GM18511 (cell line): ENCODE data around the gene UBL4A.
A peak's percentile ranks its signal among the peaks of the same experiment; 100 is the strongest.
"Not testable (repeated sequence)": the region's sequence is repeated elsewhere in the genome, so short reads cannot be mapped to it uniquely, and the experiment has no call there.

Experiments
- ATAC-seq: cut with Tn5 transposase; IDR thresholded peaks from one replicate; pipeline ENCODE4 v1.9.1; 2021; ENCODE audit warnings: mild to moderate bottlenecking, moderate library complexity; ENCODE audit not compliant: unreplicated experiment

UBL4A gene

DNA sequence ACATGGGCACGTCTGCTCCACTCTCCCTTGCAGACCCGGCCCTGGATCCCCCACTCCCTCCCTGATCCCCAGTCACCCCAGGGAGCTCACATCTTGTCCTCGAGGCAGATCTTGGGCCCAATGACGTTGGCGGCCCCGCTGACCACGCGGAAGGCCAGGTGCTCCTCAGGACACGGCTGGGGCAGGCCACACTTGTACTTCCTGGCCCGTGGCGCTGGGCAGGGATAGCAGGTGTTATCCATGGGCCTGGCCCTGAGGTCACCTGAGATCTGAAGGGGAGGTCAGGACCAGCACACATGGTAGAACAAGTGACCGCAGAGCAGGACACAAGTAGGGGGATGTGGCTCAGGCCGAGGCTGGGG, 21.9 kb upstream of the UBL4A start:
- no peak for ATAC-seq

DNA sequence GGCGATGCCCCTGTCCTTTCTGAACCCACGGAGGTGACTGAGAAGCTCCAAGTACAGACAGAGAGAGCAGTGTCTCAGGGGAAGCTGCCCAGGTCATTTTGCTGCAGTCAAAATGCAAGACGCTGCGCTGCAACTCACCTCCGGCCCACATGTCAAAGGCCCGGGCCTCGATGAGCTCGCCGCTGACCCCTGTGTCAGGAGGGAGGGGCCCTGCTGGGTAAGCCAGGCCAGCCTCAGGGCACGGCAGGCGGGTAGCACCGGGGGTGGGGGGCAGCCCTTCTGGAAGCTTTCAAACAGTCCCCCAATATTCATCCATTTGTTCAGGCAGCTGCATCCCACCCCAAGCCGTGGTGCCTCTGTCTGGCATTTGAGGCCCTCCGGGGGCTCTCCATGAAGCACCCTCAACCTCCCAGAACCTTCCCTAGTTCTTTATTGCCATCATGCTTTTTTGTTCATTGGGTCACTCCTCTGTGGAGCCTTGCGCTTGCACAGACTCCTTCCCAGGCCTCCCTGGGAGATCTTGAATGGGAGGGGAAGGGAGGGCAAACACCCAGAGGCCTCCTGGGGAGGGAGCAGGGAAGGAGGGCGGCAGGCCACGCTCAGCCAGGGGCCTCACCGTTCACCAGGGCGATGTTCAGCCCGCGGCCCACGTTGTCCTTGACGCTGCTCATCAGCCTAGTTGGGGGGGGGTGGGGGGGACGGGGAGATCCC, 21.4 kb upstream of the UBL4A start:
- no peak for ATAC-seq

DNA sequence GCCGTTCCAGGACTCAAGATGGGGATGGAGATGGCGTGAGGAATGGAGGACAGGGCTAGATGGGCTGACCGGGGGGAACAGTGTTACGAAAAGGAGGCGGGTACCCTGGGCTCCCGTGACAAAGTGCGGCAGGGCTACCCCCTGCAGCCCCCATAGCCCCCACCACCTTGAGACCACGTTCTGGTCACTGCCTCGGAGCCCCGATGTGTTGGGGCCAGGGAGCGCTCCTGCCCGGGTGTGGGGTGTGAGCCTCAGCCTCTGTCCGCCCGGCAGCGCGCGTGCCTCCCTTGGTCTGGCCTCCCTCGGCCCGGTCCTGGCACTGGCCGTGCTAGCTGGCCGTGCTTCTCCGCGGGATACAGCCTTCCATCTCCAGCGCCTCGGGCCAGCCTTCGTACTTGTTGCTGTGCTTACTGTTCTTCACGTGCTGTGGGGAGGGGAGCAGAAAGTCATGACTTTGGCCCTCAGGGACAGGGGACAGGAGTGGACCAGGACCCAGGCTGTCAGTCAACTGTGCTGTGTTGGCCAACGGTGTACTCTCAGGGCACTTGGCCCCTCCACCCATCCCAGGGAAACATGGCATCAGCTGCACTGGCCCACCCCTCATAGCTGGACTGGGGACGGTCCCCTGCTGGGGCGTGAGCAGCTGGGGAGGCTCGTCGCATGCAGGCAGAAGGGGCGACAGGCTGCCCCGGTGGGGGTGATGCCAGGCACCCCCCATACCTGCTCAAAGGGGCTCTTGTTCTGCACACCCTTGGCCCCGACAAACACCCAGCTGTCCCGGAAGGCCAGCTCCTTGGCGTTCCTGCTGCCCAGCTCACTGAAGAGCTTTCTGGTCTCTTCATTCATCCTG, 20.3 kb upstream of the UBL4A start:
- no peak for ATAC-seq

DNA sequence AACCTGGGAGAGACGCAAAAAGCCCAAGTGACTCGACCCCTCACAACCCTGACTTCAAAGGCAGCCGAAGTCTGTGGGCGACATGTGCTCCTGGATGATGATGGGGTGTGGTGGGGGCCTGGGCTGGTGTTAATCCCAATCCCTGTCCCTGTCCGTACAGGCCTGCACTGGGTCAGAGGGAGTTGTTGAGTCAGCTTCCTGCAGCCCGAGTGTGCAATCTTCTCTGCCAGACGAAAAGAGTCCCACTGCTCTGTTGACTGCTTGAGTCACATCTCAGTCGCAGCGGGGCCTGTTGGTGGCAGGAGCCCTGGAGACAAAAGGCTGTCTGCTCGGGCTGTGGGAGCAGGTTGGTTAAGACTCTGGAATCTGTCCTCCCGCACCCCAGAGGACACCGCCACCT, 19.3 kb upstream of the UBL4A start:
- no peak for ATAC-seq

DNA sequence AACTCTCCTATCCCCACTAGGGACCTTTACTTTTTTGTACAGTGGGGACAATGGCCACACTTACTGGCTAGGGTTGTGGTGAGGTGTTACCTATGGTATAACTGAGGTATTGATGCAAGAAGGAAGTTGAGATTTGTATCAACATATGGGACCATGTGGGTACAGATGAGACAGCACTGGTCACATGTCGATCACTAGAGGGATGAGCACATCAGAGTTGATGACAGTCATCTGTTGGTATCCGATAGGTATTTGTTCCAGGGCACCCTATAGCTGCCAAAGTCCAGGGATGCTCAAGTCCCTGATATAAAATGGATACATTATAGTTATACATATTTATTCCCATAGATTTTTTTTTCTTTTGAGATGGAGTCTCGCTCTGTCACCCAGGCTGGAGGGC, 16.6 kb upstream of the UBL4A start:
- no peak for ATAC-seq

DNA sequence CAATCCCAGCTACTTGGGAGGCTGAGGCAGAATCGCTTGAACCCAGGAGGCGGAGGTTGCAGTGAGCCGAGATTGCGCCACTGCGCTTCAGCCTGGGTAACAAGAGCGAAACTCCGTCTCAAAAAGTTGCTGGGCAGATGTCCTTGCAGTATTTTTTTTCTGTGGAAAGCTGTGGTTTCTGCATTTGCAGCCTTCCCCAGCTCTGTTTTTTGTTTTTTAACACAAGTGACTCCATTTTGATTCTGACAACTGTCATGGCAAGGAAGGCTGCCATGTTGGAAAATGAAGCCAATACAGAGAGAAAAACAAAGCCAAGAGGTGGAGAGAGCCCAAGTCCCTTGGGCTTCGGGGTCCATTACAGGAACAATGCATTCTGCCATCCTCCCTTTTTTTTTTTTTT, 15.7 kb upstream of the UBL4A start:
- no peak for ATAC-seq

DNA sequence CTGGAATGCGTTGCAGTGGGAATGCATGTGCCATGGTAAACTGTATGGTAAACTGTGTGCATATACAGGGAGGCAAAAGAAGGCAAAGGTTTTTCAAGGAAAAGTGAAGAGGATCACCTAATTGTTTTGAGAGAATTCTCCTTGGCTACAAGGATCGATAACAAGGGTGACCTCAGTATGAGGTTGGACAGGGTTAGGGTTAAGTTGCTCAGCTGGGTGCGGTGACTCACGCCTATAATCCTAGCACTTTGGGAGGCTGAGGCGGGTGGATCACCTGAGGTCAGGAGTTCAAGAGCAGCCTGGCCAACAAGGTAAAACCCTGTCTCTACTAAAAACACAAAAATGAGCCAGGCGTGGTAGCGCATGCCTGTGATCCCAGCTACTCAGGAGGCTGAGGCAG, 15.0 kb upstream of the UBL4A start:
- ATAC-seq: not testable (repeated sequence)

DNA sequence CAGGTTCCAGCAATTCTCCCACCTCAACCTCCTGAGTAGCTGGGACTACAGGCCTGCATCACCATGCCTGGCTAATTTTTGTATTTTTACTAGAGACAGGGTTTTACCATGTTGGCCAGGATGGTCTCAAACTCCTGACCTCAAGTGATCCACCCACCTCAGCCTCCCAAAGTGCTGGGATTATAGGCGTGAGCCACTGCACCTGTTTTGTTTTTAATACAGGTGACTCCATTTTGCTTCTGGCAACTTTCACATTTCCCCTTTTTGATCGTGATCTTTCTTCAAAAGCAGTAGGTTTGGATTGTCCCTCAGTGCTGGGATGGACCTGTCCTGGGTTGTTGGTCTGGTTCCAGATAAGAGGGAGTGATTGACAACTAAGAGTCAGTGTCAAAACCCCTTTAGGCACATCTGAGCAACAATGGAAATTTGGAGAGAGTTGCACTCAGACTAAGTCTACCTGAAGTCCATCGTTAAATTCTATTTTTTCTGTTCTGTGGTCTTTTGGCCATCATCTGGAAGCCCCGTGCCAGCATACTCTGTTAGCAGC, 10.2 kb upstream of the UBL4A start:
- not testable (repeated sequence) for ATAC-seq

DNA sequence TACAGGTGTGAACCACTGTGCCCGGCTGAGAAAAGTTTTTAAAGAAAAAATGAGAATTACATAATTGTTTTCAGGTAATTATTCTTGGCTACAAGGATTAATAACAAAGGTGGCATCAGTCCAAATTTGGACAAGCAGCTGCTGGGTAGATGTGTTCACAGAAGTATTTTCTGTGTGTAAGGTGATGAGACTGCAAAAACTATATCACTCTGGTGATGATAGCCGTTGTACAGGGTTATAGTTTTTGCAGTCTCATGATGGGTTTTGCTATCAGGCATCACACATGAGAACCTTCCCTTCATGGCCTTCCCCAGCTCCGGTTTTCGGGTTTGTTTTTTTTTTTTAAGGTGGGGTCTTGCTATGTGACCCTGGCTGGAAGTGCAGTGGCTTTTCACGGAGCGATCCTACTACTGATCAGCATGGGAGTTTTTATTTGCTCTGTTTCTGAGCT, 9.1 kb upstream of the UBL4A start:
- no peak for ATAC-seq

DNA sequence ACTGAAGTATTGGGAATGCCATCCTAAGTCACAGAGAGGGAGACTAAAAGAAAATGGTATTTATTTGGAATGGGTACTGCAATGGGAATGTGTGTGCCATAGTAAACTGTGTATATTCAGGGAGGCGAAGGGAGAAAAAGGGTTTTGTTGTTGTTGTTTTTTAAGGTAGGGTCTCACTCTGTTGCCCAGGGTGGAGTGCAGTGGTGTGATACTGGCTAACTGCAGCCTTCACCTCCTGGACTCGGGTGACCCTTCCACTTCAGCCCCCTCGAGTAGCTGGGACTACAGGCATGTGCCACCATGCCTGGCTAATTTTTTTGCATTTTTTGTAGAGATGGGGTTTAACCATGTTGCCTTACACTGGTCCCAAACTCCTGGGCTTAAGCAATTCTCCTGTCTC, 8.3 kb upstream of the UBL4A start:
- ATAC-seq: no peak

DNA sequence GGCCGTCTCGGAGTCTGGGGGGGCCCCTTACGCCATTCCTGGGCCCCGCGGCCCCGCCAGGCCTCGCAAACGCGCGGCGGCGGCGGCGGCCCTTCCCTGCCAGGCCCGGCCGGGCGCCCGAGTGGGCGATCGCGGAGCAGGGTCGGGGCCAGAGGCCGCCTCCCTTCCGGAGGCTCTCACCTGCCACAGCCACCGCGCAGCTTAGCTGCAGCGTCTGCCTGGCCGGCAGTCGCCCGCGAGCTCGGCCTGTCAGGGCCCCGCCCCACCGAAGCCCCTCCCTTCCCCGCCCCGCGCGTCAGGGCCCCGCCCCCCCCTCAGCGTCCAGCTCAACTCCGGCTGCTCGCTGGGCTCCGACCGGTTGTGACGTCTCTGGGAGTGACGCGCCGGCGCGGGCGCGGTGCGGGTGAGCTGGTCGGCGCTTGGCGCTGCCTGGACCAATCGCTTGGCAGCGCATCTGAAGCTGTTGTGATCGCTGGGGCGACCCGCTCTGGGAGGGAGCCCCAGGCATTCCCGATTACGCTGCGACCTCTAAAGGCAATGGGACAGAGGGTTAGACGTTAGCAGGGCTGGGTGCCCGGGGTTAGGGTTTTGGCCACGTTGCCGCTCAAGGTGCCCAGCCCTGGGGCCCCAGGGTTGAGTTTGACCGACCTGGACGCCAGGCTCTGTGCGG, 4.1 kb upstream of the UBL4A start, which contains the start of gene SLC10A3:
TSS of gene SLC10A3 (minus strand) at position 216 of the 670 bp plus-strand sequence. CDS start 1,689 bp downstream, outside the sequence.
- peak; percentile 82 for ATAC-seq

DNA sequence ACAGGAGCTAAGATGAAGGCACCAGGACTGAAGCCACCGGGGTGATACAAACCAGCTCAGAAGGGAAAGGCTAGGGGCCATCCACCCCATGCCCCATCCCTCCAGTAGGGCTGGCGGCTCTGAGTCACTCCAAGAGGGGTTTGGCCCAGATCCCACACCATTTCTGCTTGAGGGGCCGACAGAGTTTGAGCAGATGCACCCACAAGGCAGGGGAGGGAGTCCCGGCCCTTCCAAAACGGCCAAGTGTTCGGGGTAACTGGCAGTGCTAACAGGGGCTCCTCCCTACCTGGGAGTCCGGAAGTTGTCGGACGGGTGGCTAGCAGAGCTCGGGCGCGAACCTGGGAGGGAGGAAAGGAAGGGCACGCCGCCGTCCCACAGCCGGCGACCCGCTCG, 3.6 kb upstream of the UBL4A start:
- ATAC-seq: peak; percentile 22

DNA sequence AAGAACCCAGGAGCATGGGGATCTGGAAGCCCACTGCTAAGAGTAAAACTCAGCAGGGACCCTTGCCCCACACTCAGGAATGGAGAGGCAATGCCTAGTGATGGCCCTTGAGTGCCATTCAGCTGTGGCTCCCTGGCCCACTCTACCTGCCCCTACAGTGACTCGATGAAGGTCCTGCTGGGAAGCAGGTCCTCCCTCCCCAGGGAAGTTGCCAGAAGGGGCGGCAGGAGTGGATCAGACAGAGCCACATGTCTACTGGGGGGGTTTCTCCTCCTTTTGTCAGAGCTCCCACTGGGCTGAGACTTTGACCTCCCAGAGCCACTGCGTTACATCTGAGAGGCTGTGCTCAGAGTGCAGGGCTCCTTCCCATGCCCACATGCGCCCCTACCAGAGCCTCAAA, 2.8 kb upstream of the UBL4A start:
- ATAC-seq: no peak

DNA sequence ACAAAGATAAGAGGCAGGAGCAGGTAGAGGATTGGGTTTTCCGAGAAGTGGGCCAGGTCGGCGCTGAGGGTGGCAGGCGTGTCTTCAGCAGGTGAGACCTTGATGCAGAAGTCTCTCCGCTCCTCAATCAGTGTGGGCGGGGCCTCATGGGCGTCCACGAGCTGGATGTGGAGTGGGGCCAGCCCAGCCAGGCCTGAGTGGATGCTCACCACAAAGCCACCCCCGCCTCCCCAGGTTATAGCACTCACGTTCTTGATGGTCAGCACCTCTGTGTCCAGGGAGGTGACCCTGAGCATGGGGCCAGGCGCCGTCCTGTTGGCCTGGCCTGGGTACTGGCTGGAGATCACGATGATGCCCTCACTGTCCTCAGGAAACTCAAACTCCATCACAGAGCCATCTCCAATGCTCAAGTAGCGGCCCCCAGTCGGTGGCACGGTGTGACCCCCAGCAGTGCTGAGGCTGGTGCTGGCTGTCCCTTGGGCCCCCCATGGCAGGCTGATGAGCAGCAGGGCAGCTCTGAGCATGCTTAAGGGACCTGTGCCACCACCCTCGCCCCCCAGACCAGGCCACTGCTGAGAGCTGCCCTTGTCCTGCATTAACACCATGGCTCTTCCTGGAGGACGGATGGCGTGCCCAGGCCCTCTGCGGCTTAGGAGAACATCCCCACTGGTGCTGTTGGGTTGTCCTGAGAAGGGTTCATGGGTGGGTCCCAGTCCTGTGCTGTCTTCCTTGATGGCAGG, 2.1 kb upstream of the UBL4A start:
- ATAC-seq: no peak

DNA sequence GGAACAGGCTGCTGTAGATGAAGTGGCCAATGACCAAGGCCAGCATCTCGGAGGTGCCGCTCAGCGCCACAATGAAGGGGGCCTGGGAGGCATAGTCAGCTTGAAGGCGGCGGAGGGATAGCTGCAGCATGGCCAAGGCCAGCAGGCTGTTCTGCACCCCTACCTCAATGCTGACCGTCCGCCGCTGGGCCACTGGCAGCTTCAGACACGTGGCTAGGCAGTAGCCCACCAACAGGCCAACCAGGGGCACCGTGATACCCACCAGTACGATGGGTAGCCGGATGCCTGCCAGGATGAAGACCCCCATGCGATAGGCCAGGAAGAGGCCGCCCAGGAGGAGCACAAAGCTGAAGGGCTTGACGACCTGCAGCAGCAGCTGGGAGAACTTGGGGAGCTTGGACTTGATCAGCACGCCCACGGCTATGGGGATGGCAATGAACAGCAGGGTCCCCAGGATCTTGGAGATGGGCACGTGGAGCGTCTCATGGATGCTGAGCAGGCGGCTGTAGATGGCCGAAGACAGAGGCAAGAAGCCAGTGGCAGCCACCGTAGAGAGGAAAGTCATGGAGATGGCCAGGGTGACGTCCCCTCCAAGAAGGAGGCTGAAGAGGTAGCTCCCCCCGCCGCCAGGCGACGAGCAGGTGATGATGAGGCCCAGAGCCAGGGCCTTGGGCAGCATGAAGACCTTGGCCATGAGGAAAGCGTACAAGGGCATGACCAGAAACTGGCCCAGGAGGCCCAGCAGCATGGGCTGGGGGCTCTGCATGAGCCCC, 1.3 kb upstream of the UBL4A start:
- ATAC-seq: no peak

DNA sequence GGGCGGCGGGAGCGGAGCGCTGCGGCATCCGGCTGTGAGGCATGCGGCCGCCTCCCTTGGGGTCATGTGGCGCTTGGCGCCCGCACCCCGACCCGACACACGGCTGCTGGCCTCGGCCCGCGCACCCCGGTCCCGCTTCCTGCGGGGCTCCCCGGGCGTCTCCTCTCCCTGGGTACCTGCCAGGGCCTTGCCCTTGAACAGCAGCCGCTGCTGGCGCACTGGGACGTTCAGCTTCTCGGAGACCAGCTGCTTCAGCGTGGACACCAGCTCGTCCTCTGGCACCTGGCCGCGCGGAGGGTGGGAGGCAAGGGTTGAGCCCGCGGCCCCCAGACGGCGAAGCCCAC, 391 bp downstream of the UBL4A start:
- no peak for ATAC-seq

DNA sequence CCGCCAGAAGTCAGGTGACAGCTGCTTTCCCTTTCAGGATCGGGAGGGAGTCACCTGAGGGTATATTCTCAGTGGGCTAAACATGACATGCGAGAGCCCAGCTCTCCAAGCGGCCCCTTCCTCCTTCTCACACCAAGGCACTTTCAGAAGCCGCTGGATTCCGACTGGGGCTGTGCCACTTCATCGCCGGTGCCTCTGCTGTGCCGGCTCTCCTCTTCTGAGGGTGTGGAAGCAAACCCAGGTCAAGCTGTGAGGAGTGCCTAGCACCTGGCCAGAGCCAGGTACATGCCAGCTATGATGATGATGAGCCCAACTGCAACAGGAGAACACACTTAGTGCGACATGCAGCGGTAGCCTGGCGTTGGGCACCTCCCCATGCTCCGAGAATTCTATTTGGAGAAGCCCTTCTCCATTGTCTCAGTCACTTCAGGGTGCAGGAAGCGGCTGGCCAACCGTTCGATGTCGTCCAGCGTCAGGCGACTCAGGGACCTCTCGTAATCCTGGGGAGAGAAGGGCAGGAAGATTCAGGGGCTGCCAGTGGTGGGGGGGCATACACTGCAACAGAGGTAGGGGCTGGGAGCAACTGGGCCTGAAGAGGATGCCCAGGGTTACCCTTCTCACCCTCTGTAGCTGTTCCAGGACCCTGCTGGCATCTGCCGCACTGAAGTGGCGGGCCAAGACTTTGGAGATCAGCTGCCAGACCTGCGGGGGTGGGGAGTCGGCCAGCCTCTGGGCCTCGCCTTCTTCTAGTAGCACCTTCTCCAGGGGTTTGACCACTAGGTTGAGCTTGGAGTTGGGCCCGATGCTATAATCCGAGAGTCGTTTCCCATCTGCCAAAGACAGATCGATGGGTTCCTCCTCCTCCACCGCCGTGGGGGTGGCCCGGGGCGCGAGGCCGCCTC, 1.0 kb downstream of the UBL4A start:
- no peak for ATAC-seq

DNA sequence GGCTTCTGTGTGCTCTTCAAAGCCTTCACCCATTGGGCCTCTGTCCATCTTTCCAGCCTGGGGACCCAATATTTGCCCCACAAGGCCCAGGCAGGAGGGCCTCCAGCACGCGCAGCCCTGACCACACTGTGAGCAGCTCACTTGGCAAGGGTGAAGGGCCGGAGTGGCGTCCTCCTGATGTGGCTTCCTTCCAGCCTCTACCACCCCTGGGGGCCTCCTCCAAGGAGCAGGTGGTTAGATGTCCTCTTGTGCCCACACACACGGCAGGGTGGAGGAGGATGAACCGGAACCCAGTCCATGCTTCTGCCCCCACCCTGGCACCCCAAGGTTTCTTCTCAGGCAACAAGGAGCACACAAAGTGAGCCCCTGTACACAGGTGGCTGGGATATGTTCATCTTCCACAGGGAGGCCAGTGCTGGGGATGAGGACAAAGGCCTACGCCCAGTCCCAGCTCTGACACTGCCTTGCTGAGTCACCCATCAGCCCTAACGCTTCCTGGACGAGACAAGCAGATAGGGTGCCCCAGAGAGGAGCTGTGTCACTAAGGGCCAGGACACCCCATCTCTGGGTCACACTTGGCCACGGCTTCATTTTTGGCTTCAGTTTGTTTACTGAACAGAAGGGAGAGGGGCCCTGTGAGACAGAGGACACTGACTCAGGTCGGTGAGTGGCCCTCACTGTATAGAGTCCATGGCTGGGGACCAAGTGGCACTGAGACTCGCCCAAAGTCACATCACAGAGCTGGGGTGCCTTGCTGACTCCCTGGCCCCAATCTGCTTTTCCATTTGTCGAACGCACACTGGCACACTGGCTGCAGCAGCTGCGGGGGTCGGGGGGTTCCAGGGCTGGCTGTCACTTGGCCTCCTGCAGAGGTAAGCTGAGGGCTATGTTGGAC, 1.9 kb downstream of the UBL4A start:
- ATAC-seq: no peak
